ENCODE measurements around the gene ZNF770. TPM values are rescaled to one million over a fixed set of nuclear protein-coding genes. Genes with fewer than 3 reads are reported as not detected.

The ZNF770 gene
- total and polyA plus RNA-seq, 9 of the 15 experiments (the other 6 are each of a cell fraction or from before 2014, with no cell fraction given), result 3.4 to 50.8 (median 40.3) TPM

- TF ChIP-seq ZBTB49 (CRISPR knock-in tag; IDR thresholded peaks at IDR 0.05; ENCODE audit: borderline replicate concordance), result no peak
- peak; percentile 5 for TF ChIP-seq CTCFL (IDR thresholded peaks at IDR 0.05; ENCODE audit: borderline replicate concordance, insufficient read depth, low read depth, low read length, poor library complexity, severe bottlenecking)
- TF ChIP-seq RNF219 (CRISPR knock-in tag; IDR thresholded peaks at IDR 0.05), result no peak
- TF ChIP-seq TAF1 (IDR thresholded peaks at IDR 0.05; ENCODE audit: control insufficient read depth, extremely low read depth, insufficient read depth, low read length, severe bottlenecking), result peak; percentile 98
- peak in 1 of 2 experiments; percentile 58 for TF ChIP-seq AFF1 (IDR thresholded peaks at IDR 0.05; ENCODE audit: low read depth in 1 of 2, partially characterized antibody in 2 of 2)
- peak in 1 of 2 experiments; percentile 48; a peak in 1 of 4 replicates for TF ChIP-seq TEAD1 (CRISPR knock-in tag; IDR thresholded peaks at IDR 0.05)
- TF ChIP-seq KLF10 (CRISPR knock-in tag; IDR thresholded peaks at IDR 0.05), result no peak
- TF ChIP-seq SMAD1 (IDR thresholded peaks at IDR 0.05; ENCODE audit: low read depth, low read length, partially characterized antibody), result peak; percentile 51
- TF ChIP-seq CEBPB (tag; IDR thresholded peaks at IDR 0.05), result no peak
- TF ChIP-seq YBX1 (IDR thresholded peaks at IDR 0.05), result no peak
- no peak for TF ChIP-seq ZNF143 (CRISPR knock-in tag; IDR thresholded peaks at IDR 0.05)
- TF ChIP-seq PTRF (tag; IDR thresholded peaks at IDR 0.05), result no peak
- TF ChIP-seq ZNF436 (CRISPR knock-in tag; IDR thresholded peaks at IDR 0.05), result no peak
Measured at GRCh38 chr15:34969340-34970097, 18.6 kb downstream of the ZNF770 start, which contains the start of gene AQR (continued).

All from K562 (cell line).